Panc1 (cell line): ENCODE measurements around the gene GRIK1. TPM values are rescaled to one million over a fixed set of nuclear protein-coding genes. Genes with fewer than 3 reads are reported as not detected.

Source experiments
- ATAC-seq: fragments of 200-7000 bp; cut with Tn5 transposase; 2 replicates; pipeline ENCODE4 v1.9.1; 2020; ENCODE audit warnings: mild to moderate bottlenecking, moderate library complexity
- BruUV-seq: library from RNA; stranded (reverse); fragments of 400-500 nt; replicated peaks from 2 replicates; lab custom pipeline; 2021; lab: Mats Ljungman, UMichigan
- CTCF ChIA-PET: fragments of 300-600 bp; sonication (Branson Sonifier 250); formaldehyde crosslinking; loops from one replicate; lab custom pipeline; 2022; ENCODE audit warnings: antibody characterized with exemption; lab: Charles Lee
- POLR2A ChIA-PET: fragments of 300-600 bp; sonication (Branson Sonifier 250); formaldehyde crosslinking; loops from one replicate; lab custom pipeline; 2022; ENCODE audit warnings: antibody characterized with exemption; lab: Charles Lee
- DNase-seq: peaks from one replicate; pipeline ENCODE4 v3.0.0-alpha.2; 2010; ENCODE audit warnings: low read depth, low spot score
- H3K27ac ChIP-seq: 2 replicates; pipeline ENCODE4 v1.5.1; 2011; ENCODE audit warnings: mild to moderate bottlenecking, low read length, inconsistent platforms
- H3K27me3 ChIP-seq: fragments of 200-500 bp; sonication (Bioruptor generic); 2 replicates; pipeline ENCODE4 v1.6.0; 2014; ENCODE audit warnings: low read length, inconsistent platforms; ENCODE audit not compliant: control insufficient read depth, insufficient read depth
- H3K36me3 ChIP-seq: fragments of 200-500 bp; sonication (Bioruptor generic); 2 replicates; pipeline ENCODE4 v1.5.1; 2014; ENCODE audit warnings: inconsistent platforms, mild to moderate bottlenecking, low read length, moderate library complexity; ENCODE audit not compliant: control insufficient read depth, insufficient read depth
- H3K4me1 ChIP-seq: 2 replicates; pipeline ENCODE4 v1.5.1; 2011; ENCODE audit warnings: inconsistent platforms, mild to moderate bottlenecking, low read length, moderate library complexity; ENCODE audit not compliant: control insufficient read depth, insufficient read depth
- H3K4me3 ChIP-seq, 2 experiments: 2 replicates each; pipeline ENCODE4 v1.5.1; 2011 to 2012; ENCODE audit warnings: low read depth in 2 of 2, low read length in 2 of 2, mild to moderate bottlenecking in 2 of 2, inconsistent platforms in 1 of 2, moderate library complexity in 1 of 2
- H3K9me3 ChIP-seq: fragments of 200-500 bp; sonication (Bioruptor generic); 2 replicates; pipeline ENCODE4 v1.5.1; 2014; ENCODE audit warnings: low read depth, mild to moderate bottlenecking, inconsistent platforms, low read length, moderate library complexity; ENCODE audit not compliant: control insufficient read depth, insufficient read depth
- CTCF ChIP-seq: fragments of 450-650 bp; IDR thresholded peaks from 2 replicates; pipeline ENCODE4 v1.5.1; 2017; ENCODE audit warnings: mild to moderate bottlenecking
- POLR2AphosphoS5 ChIP-seq: IDR thresholded peaks from 2 replicates; pipeline ENCODE4 v1.6.1; 2012; ENCODE audit warnings: mild to moderate bottlenecking, low read depth, low read length, moderate library complexity
- REST ChIP-seq, 2 experiments: IDR thresholded peaks; 2 replicates each; pipeline ENCODE4 v1.6.1; 2011 to 2012; ENCODE audit warnings: low read depth in 2 of 2, control low read depth in 1 of 2, low read length in 1 of 2, mild to moderate bottlenecking in 1 of 2, moderate library complexity in 1 of 2; ENCODE audit not compliant: insufficient read depth in 1 of 2
- SIN3A ChIP-seq: IDR thresholded peaks from 2 replicates; pipeline ENCODE4 v1.6.1; 2012; ENCODE audit warnings: low read depth, mild to moderate bottlenecking, low read length, moderate library complexity, borderline replicate concordance; ENCODE audit not compliant: insufficient read depth
- TCF7L2 ChIP-seq: IDR thresholded peaks from 2 replicates; pipeline ENCODE4 v1.6.1; 2011; ENCODE audit warnings: mild to moderate bottlenecking, low read depth, low read length, inconsistent platforms
- in situ Hi-C: cut with HindIII; loops from 2 replicates; pipeline ENCODE4 v1.10.0; 2016; ENCODE audit warnings: low sequenced_read_pairs, low pct_unique_long_range_greater_than_20kb
- intact Hi-C: fragments of 100-400 bp; cut with micrococcal nuclease; formaldehyde crosslinking; loops from one replicate; pipeline ENCODE4 v1.10.0; 2022; ENCODE audit not compliant: unreplicated experiment
- total RNA-seq: library from RNA; stranded (reverse); gene quantifications from one replicate; pipeline ENCODE4 v1.2.1, GENCODE V29; 2021; ENCODE audit not compliant: unreplicated experiment

Gene GRIK1
- total RNA-seq, 1 experiment from 2014 or later, result not detected

- intact Hi-C loops (no loop called here), in situ Hi-C loops (no loop called here)
- ChIA-PET POLR2A (no interaction called here), CTCF (no interaction called here)
- H3K36me3 ChIP-seq, result no peaks in the 10 kb centered on the region
- H3K4me1 ChIP-seq, result no peaks in the 10 kb centered on the region
- no TSS peak for BruUV-seq
- DNase-seq, result no peak
- no peak for ATAC-seq
- H3K27ac ChIP-seq, result no peak overlapping the region
- no peak overlapping the region for H3K4me3 ChIP-seq
- TF ChIP-seq TCF7L2, result no peak
- no peak for TF ChIP-seq POLR2AphosphoS5
- TF ChIP-seq REST (IDR thresholded peaks at IDR 0.05; ENCODE audit: insufficient read depth in 1 of 2, low read depth in 2 of 2, low read length in 1 of 2), result no peak
- TF ChIP-seq CTCF, result no peak
- no peak for TF ChIP-seq SIN3A
- H3K27me3 ChIP-seq, result no peaks in the 10 kb centered on the region
- no peaks in the 10 kb centered on the region for H3K9me3 ChIP-seq
Measured at GRCh38 chr21:29775462-29775861, 164.3 kb downstream of the GRIK1 start.

GRCh38 chr21:29771491-29772066 lies 168.2 kb downstream of the GRIK1 start:
- Histone ChIP-seq H3K9me3 (no peaks in the 10 kb centered on the region), H3K27ac (no peak overlapping the region), H3K4me1 (no peaks in the 10 kb centered on the region), H3K27me3 (no peaks in the 10 kb centered on the region), H3K4me3 (no peak overlapping the region), H3K36me3 (no peaks in the 10 kb centered on the region)
- intact Hi-C loops, result no loop called here
- CTCF ChIA-PET, result no interaction called here
- in situ Hi-C loops, result no loop called here
- TF ChIP-seq POLR2AphosphoS5, result no peak
- TF ChIP-seq CTCF, result no peak
- no peak for TF ChIP-seq REST (IDR thresholded peaks at IDR 0.05; ENCODE audit: insufficient read depth in 1 of 2, low read depth in 2 of 2, low read length in 1 of 2)
- TF ChIP-seq SIN3A, result no peak
- no peak for TF ChIP-seq TCF7L2
- ATAC-seq, result no peak
- POLR2A ChIA-PET, result no interaction called here
- no peak for DNase-seq
- BruUV-seq, result no TSS peak
